SHP77 treated with DMSO at 0.1 percent for 48 hours (cell line): ENCODE measurements around the gene SNPH.

Experiments used
- DNase-seq: peaks from one replicate; lab custom pipeline; 2025; lab: John Stamatoyannopoulos, UW

Gene SNPH

DNA sequence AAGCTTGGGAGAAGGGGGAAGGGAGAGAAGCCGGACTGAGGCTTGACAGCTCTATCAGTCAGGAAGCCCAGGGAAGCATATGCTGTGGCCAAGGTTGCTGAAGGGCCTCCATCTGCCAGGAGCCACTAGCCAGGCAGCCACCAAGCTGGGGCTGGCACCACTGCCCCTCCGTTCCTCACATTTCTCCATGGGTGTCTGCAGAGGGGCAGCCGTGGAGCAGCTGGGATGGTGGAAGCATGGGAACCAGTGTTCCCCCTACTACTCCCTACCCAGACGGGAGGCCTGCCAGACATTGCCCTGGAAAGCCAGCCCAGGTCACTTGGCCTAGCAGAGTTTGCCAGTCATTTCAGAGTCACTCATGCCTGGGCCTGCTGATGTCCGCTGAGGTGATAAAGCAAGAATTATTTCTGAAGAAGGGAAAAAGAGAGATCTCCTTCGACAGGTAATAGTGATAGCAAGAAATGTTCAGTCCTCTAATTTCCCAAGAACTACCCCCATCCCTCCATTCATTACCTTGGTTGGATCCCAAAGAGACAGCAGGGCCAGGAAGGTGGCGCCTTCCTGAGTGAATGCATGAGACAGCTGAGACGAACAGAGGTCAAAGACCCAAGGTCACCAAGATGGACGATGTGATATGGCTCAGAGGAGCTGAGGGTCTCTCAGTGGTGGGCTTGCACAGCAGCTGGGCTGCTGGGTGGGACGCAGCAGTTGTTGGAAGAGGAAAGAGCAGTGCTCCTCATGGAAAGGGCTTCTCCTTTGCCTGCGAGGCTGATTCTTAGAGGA is 21.9 kb downstream of the SNPH start:
- DNase-seq = no peak

- DNase-seq = no peak
Observed at GRCh38 chr20:1291191-1291741, 25.2 kb downstream of the SNPH start.

DNA sequence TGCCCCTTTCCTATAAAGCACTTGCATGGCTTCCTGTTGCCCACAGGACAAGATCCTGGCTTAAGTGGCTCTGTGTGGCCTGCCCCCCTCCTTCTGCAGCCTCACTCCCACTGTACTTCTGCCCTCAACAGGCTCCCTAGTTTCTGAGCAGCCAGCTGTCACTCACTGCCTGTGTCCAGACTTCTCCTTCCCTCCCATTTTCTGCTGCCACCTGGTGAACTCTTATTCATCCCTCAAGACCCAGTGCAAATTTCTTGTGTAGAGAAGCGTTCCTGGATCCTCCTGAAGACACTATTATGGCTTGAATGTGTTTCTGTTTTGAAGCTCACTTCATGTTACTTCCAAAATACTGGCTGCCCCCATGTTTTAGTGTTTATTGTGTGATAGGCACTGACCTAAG is 26.5 kb downstream of the SNPH start:
- no peak for DNase-seq

- DNase-seq = no peak
Observed at GRCh38 chr20:1293641-1294379, 27.7 kb downstream of the SNPH start.

GRCh38 chr20:1294497-1294896 is 28.4 kb downstream of the SNPH start:
- no peak for DNase-seq

DNA sequence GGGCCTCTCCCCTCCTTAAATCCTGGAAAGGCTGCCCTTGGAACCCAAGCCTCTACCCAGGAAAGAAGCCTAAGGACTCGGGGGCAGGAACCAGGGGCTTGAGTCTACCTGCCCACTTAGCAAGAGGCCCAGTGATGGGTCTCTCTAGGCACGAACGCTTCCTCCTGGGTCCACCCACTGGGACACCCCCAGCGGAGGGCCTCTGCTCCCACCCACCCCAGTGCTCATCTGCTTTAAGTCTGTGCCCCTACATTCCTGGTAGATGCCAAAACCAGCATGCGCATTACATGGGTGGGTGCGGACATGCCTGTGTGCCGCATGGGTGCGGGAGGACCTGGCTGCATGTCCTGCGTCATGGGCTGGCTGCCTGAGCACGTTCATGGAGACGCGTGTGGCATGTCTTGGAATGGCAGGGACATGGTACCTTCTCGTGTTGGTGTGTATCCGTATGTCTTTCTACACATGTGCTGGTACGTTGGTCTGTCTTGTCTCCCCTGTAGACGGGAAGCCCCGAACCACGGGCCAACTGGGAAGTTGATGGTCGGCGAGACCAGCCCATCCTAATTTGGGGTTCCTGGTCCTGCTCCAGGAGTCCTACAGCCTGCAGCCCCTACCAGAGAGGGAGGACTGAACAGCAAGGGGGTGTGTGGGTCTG is 29.3 kb downstream of the SNPH start:
- no peak for DNase-seq

DNA sequence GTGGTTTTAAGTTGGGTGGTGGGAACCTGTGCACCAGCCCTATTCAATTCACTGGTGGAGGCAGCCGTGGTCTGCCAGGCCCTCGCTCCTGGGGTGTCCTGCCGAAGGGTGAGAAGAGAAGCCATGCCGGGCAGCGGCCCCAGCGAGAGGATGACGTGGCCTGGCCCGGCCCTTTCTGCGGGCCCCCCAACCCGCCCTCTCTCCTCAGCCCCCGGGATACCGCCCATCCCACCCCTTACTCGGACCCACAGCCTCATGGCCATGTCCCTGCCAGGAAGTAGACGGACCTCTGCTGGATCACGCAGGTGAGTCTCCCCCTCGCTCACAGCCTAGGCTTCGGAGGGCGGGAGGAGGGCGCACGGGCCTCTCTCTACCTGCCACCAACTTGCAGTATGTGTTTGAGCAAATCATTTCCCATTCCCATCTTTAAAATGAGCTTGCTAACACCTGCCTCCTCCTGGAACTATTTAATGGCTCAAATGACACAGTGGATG is 30.1 kb downstream of the SNPH start:
- DNase-seq = no peak

DNA sequence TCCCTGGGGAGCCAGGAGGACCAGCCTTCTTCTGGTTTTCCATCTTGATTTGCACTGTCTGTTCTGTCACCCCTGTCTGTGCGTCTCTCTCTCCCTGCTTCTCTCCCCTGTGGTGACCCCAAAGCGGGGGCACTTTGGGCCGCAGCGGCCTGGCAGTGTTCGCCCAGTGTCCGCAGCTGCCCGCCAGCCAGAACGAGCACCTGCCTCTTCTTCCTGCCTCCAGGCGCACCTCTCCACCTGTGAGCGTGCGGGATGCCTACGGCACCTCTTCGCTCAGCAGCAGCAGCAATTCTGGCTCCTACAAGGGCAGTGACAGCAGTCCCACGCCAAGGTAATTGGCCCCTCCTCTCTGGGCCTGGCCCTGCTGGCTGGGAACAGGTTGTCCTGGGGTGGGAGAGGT is 30.8 kb downstream of the SNPH start:
- DNase-seq = no peak

- DNase-seq = no peak
Observed at GRCh38 chr20:1297486-1297885, 31.4 kb downstream of the SNPH start.

- no peak for DNase-seq
Observed at GRCh38 chr20:1298166-1298565, 32.1 kb downstream of the SNPH start.

- no peak for DNase-seq
Observed at GRCh38 chr20:1298888-1299511, 32.9 kb downstream of the SNPH start.

- no peak for DNase-seq
Observed at GRCh38 chr20:1299522-1299921, 33.4 kb downstream of the SNPH start.

DNA sequence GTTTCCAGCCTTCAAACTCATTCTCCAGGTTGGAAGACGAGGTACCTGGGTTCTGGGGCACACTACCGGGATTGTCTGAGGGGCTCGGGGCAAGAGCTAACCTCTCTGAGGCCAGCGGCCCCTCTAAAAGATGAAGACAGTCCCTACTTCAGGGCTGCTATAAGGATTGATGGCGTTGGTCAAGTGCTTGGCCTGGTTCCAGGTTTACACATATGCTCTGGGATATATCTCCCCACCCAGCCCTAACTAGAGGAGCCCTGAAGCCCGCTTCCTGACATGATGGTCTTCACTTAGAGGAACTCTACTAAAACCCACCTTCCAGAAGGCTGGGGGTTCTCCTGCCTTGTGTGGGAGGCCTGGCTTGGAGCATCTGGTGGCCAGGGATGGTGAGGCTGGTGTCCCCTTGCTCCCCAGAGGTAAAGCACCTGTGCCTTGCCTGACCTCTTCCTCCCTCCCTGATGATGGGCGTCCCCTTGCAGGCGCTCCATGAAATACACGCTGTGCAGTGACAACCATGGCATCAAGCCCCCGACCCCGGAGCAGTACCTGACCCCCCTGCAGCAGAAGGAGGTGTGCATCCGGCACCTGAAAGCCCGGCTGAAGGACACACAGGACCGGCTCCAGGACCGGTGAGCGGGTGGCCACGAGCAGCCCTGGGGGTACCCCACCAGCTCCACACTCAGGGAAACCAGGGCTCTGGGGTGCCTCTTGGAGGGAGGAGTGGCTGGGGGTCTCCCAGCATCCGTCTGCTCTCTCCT is 34.2 kb downstream of the SNPH start:
- DNase-seq = no peak

DNA sequence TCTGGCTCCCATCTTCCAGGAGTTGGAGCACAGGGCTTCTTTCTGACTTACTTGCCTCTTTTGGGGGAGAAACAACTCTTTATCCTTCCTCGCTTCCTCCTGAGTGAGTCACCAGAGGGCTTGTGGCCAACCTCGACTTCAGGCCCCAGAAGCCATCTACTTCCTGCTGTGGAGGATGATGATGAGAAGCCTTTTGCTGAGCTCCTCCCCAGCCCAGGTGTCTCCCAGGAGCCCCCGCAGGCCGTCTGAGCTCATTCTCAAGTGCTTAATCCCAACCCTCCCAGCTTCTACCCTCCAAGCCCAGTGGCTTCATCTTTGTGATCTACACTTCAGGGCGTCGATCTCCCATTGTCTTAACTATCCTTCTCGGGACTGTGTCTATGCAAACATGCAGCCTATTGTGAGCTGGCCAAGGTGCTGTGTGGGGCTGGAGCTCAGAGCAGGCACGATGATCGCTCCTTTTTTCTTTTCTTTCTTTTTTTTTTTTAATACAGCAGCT is 35.0 kb downstream of the SNPH start:
- DNase-seq = no peak

DNA sequence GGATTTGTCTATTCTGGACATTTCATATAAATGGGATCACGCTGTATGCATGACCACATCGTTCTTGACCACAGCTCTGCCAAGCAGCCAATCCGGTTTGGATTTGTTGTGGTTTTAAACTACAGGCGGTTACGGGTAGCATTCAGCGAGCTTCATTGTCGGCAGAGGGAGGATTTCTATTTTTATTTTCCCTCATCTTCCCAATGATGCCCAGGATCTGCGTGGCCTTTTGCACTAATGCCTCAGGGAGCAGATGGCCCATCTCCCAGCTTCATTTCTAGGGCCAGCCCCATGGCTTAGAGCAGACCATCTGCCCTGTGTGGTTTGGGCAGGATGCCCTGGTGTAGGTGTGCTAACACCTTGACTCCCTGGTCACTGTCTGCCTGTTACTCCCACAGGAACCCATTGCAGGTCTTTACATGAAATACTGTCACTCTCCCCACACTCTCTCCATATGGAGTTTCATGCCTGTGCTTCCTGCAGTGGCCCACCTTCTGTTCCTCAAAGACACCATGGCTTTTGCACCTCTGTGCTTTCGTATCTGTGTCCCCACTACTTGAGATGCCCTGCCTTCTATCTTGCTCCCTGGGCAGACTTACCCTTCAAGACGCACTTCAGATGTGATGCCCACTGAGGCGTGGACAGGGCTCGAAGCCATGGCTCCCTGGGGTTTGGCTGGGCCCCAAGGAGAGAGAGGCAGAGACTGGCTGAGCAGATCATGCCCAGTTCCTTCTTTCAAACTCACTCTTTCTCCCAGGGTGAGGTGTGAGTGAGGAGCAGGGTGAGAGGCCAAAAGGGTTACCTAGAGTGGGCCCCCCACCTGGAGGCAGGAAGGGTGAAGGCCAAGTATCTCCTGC is 36.8 kb downstream of the SNPH start:
- DNase-seq = no peak

GRCh38 chr20:1304710-1305515 is 38.8 kb downstream of the SNPH start:
- DNase-seq = no peak

GRCh38 chr20:1305712-1306111 is 39.6 kb downstream of the SNPH start:
- no peak for DNase-seq

- no peak for DNase-seq
Observed at GRCh38 chr20:1306316-1307135, 40.4 kb downstream of the SNPH start.
